Thoracic aorta (tissue), 2 donors: Measurements from ENCODE around the gene RFC2. TPM values are rescaled to one million over a fixed set of nuclear protein-coding genes. Genes with fewer than 3 reads are reported as not detected.

Experiments
- ATAC-seq: fragments of 150-250 bp; one replicate; pipeline ENCODE4 v1.8.0; 2017; ENCODE audit warnings: low read depth; ENCODE audit not compliant: insufficient number of reproducible peaks, low FRiP score
- DNase-seq: peaks from one replicate; pipeline ENCODE4 v3.0.0-alpha.2; 2020; ENCODE audit warnings: low spot score
- H3K27ac ChIP-seq, 2 donors: fragments of 200-600 bp; sonication (generic); 1 replicate in 1 of 2; 2 replicates in 1 of 2; pipeline ENCODE4 v1.5.1; 2016; ENCODE audit warnings: mild to moderate bottlenecking in 2 of 2, moderate library complexity in 2 of 2
- H3K27me3 ChIP-seq: fragments of 200-600 bp; sonication (generic); replicated peaks from 2 replicates; pipeline ENCODE4 v1.6.0; 2016; ENCODE audit warnings: mild to moderate bottlenecking; ENCODE audit not compliant: insufficient read depth
- H3K36me3 ChIP-seq: fragments of 200-600 bp; sonication (generic); one replicate; pipeline ENCODE4 v1.5.1; 2016
- H3K4me1 ChIP-seq, 2 donors: fragments of 200-600 bp; sonication (generic); 1 replicate in 1 of 2; 2 replicates in 1 of 2; pipeline versions ENCODE4 v1.5.1 to v1.6.0; 2016; ENCODE audit warnings: low read depth in 2 of 2, mild to moderate bottlenecking in 1 of 2; ENCODE audit not compliant: control insufficient read depth in 1 of 2
- H3K4me3 ChIP-seq: fragments of 200-600 bp; sonication (generic); 2 replicates; pipeline ENCODE4 v1.5.1; 2016; ENCODE audit warnings: mild to moderate bottlenecking
- H3K9me3 ChIP-seq: fragments of 200-600 bp; sonication (generic); 2 replicates; pipeline ENCODE4 v1.5.1; 2016
- CTCF ChIP-seq: fragments of 200-600 bp; sonication (generic); IDR thresholded peaks from one replicate; pipeline ENCODE4 v1.5.1; 2019; ENCODE audit warnings: antibody characterized with exemption
- total RNA-seq, 2 donors: library from RNA; depleted of rRNA; stranded (reverse); fragments of >200 nt; gene quantifications; one replicate each; pipeline versions ENCODE4 v1.1.0 to v1.2.3, GENCODE V29; 2016

Gene RFC2
- total RNA-seq, 2 donors from 2014 or later: 9.5 to 15.2 TPM

GRCh38 chr7:74242122-74242443 is 12.1 kb downstream of the RFC2 start:
- H3K27me3 ChIP-seq: no peaks in the 10 kb centered on the region
- no peak for TF ChIP-seq CTCF
- no peak for ATAC-seq
- peaks cover 42% of the 10 kb centered on the region for H3K36me3 ChIP-seq
- no peaks in the 10 kb centered on the region for H3K9me3 ChIP-seq
- DNase-seq: no peak
- H3K27ac ChIP-seq: no peak overlapping the region
- H3K4me3 ChIP-seq: no peak overlapping the region
- no peaks in the 10 kb centered on the region for H3K4me1 ChIP-seq

- TF ChIP-seq CTCF: no peak
- ATAC-seq: no peak
- H3K27me3 ChIP-seq: no peaks in the 10 kb centered on the region
- no peak for DNase-seq
- no peaks in the 10 kb centered on the region for H3K4me1 ChIP-seq
- H3K27ac ChIP-seq: no peak overlapping the region
- H3K4me3 ChIP-seq: no peak overlapping the region
- peaks cover 42% of the 10 kb centered on the region for H3K36me3 ChIP-seq
- H3K9me3 ChIP-seq: no peaks in the 10 kb centered on the region
These were observed 13.7 kb downstream of the RFC2 start for GRCh38 chr7:74240482-74240881.

GRCh38 chr7:74236284-74236683 is 17.9 kb downstream of the RFC2 start:
- Histone ChIP-seq H3K9me3 (no peaks in the 10 kb centered on the region), H3K4me1 (no peaks in the 10 kb centered on the region), H3K27ac (no peak overlapping the region), H3K36me3 (peaks cover 41% of the 10 kb centered on the region), H3K4me3 (no peak overlapping the region), H3K27me3 (no peaks in the 10 kb centered on the region)
- no peak for TF ChIP-seq CTCF
- ATAC-seq (no peak), DNase-seq (no peak)

GRCh38 chr7:74235518-74236268 is 18.5 kb downstream of the RFC2 start:
- DNase-seq (no peak), ATAC-seq (no peak)
- no peaks in the 10 kb centered on the region for H3K4me1 ChIP-seq
- no peaks in the 10 kb centered on the region for H3K9me3 ChIP-seq
- H3K4me3 ChIP-seq: no peak overlapping the region
- no peaks in the 10 kb centered on the region for H3K27me3 ChIP-seq
- no peak overlapping the region for H3K27ac ChIP-seq
- no peak for TF ChIP-seq CTCF
- peaks cover 45% of the 10 kb centered on the region for H3K36me3 ChIP-seq

GRCh38 chr7:74233655-74234285 is 20.4 kb downstream of the RFC2 start:
- no peak for TF ChIP-seq CTCF
- no peaks in the 10 kb centered on the region for H3K4me1 ChIP-seq
- H3K27me3 ChIP-seq: no peaks in the 10 kb centered on the region
- no peak overlapping the region for H3K4me3 ChIP-seq
- no peak for DNase-seq
- H3K9me3 ChIP-seq: no peaks in the 10 kb centered on the region
- no peak overlapping the region for H3K27ac ChIP-seq
- peaks cover 26% of the 10 kb centered on the region for H3K36me3 ChIP-seq
- no peak for ATAC-seq
